Neuronal stem cell (in vitro differentiated cells): ENCODE measurements around the gene ST3GAL4.

Source experiments
- DNase-seq: peaks from one replicate; pipeline ENCODE4 v3.0.0-alpha.2; 2013; ENCODE audit warnings: low spot score
- H2AFZ ChIP-seq: one replicate; pipeline ENCODE4 v1.6.1; 2013; ENCODE audit warnings: mild to moderate bottlenecking, low read length, inconsistent platforms
- H2AK5ac ChIP-seq: 2 replicates; pipeline ENCODE4 v1.6.1; 2013; ENCODE audit warnings: low read depth, mild to moderate bottlenecking, inconsistent platforms, low read length, moderate library complexity, mixed read lengths
- H2BK120ac ChIP-seq: 2 replicates; pipeline ENCODE4 v1.6.1; 2013; ENCODE audit warnings: low read depth, mild to moderate bottlenecking, inconsistent platforms, low read length, moderate library complexity, mixed read lengths
- H2BK12ac ChIP-seq: one replicate; pipeline ENCODE4 v1.6.1; 2013; ENCODE audit warnings: low read length, inconsistent platforms
- H2BK15ac ChIP-seq: 2 replicates; pipeline ENCODE4 v1.6.1; 2013; ENCODE audit warnings: mild to moderate bottlenecking, low read length, inconsistent platforms, mixed read lengths
- H2BK5ac ChIP-seq: one replicate; pipeline ENCODE4 v1.6.1; 2013; ENCODE audit warnings: inconsistent platforms, mild to moderate bottlenecking, low read length, moderate library complexity
- H3K14ac ChIP-seq: one replicate; pipeline ENCODE4 v1.6.1; 2013; ENCODE audit warnings: low read length, inconsistent platforms
- H3K18ac ChIP-seq: 2 replicates; pipeline ENCODE4 v1.6.1; 2013; ENCODE audit warnings: low read length, inconsistent platforms
- H3K23ac ChIP-seq: 2 replicates; pipeline ENCODE4 v1.6.1; 2013; ENCODE audit warnings: low read depth, mild to moderate bottlenecking, mixed read lengths, low read length, inconsistent platforms; ENCODE audit not compliant: poor library complexity
- H3K27ac ChIP-seq: replicated peaks from 3 replicates; pipeline ENCODE4 v1.5.1; 2013; ENCODE audit warnings: low read length, inconsistent platforms
- H3K27me3 ChIP-seq, 3 experiments: 2 replicates each; pipeline ENCODE4 v1.6.1; 2013; ENCODE audit warnings: low read length in 3 of 3, mild to moderate bottlenecking in 2 of 3, inconsistent platforms in 1 of 3, low read depth in 1 of 3, mixed read lengths in 1 of 3, moderate library complexity in 1 of 3; ENCODE audit not compliant: control insufficient read depth in 3 of 3, insufficient read depth in 3 of 3
- H3K36me3 ChIP-seq, 2 donors: replicated peaks in 1 of 2; 2 replicates each; pipeline ENCODE4 v1.6.1; 2013; ENCODE audit warnings: low read length in 2 of 2; ENCODE audit not compliant: control insufficient read depth in 2 of 2, insufficient read depth in 2 of 2
- H3K4ac ChIP-seq: 2 replicates; pipeline ENCODE4 v1.6.1; 2013; ENCODE audit warnings: inconsistent platforms, mild to moderate bottlenecking, low read length, moderate library complexity
- H3K4me1 ChIP-seq, 2 donors: 1 replicate in 1 of 2; 2 replicates in 1 of 2; pipeline ENCODE4 v1.6.1; 2013; ENCODE audit warnings: low read length in 2 of 2, low read depth in 1 of 2; ENCODE audit not compliant: control insufficient read depth in 2 of 2, insufficient read depth in 1 of 2
- H3K4me2 ChIP-seq: one replicate; pipeline ENCODE4 v1.6.1; 2013; ENCODE audit warnings: mild to moderate bottlenecking, low read length, inconsistent platforms; ENCODE audit not compliant: insufficient read depth, poor library complexity, severe bottlenecking
- H3K4me3 ChIP-seq, 2 donors: 2 replicates each; pipeline ENCODE4 v1.5.1; 2013; ENCODE audit warnings: low read length in 2 of 2, mild to moderate bottlenecking in 2 of 2, inconsistent platforms in 1 of 2, moderate library complexity in 1 of 2
- H3K79me1 ChIP-seq: one replicate; pipeline ENCODE4 v1.6.1; 2013; ENCODE audit warnings: low read depth, mild to moderate bottlenecking, inconsistent platforms, low read length, moderate library complexity
- H3K9ac ChIP-seq: one replicate; pipeline ENCODE4 v1.6.1; 2013; ENCODE audit warnings: mild to moderate bottlenecking, low read depth, low read length, inconsistent platforms; ENCODE audit not compliant: poor library complexity
- H3K9me3 ChIP-seq, 2 donors: replicated peaks in 1 of 2; 2 replicates each; pipeline versions ENCODE3 to v1.6.1; 2013; ENCODE audit warnings: low read length in 2 of 2, mild to moderate bottlenecking in 2 of 2, inconsistent platforms in 1 of 2, low read depth in 1 of 2, mixed read lengths in 1 of 2, moderate library complexity in 1 of 2; ENCODE audit not compliant: control insufficient read depth in 2 of 2, insufficient read depth in 1 of 2
- H4K8ac ChIP-seq: one replicate; pipeline ENCODE4 v1.6.1; 2013; ENCODE audit warnings: low read depth, mild to moderate bottlenecking, inconsistent platforms, low read length, moderate library complexity
- H4K91ac ChIP-seq: one replicate; pipeline ENCODE4 v1.6.1; 2013; ENCODE audit warnings: low read length, low read depth, mild to moderate bottlenecking, inconsistent platforms; ENCODE audit not compliant: poor library complexity
- WGBS, 2 donors: extraction: QIAGEN DNeasy Blood & Tissue Kit; methylation state at CpG; one replicate each; pipeline ENCODE4 v1.1.7; 2013; ENCODE audit warnings: missing lambda C conversion rate in 2 of 2, mixed read lengths in 1 of 2; ENCODE audit not compliant: insufficient read length in 2 of 2, insufficient replicate concordance in 1 of 2; ENCODE audit errors: extremely low coverage in 2 of 2; 5-methylcytosine and 5-hydroxymethylcytosine counted together

The ST3GAL4 gene

GRCh38 chr11:126421271-126421671 lies 65.8 kb downstream of the ST3GAL4 start:
- Histone ChIP-seq H2AK5ac (no peak overlapping the region), H3K23ac (no peak overlapping the region), H3K4ac (no peak overlapping the region), H3K4me1 (peaks cover 0 to 3% of the 10 kb centered on the region in 2 donors), H2BK5ac (no peak overlapping the region), H4K8ac (peak overlapping the region; percentile 58), H3K27me3 (no peaks in the 10 kb centered on the region), H2BK15ac (no peak overlapping the region), H3K9ac (no peak overlapping the region), H2BK120ac (no peak overlapping the region), H2BK12ac (no peak overlapping the region), H2AFZ (no peak overlapping the region), H3K14ac (no peak overlapping the region), H3K18ac (no peak overlapping the region), H3K9me3 (no peaks in the 10 kb centered on the region), H3K36me3 (no peaks in the 10 kb centered on the region), H3K79me1 (no peaks in the 10 kb centered on the region), H3K4me2 (no peak overlapping the region), H3K4me3 (no peak overlapping the region), H4K91ac (no peak overlapping the region), H3K27ac (no peak overlapping the region)
- DNase-seq, result no peak
- WGBS, 2 donors, result no CpG with 5 or more reads among the region's 13 CpGs

- no peak overlapping the region for H3K4ac ChIP-seq
- H3K14ac ChIP-seq, result no peak overlapping the region
- H3K9me3 ChIP-seq, result no peaks in the 10 kb centered on the region
- peaks cover 0 to 3% of the 10 kb centered on the region in 2 donors for H3K4me1 ChIP-seq
- no peak overlapping the region for H2AK5ac ChIP-seq
- no peak overlapping the region for H2AFZ ChIP-seq
- no peaks in the 10 kb centered on the region for H3K79me1 ChIP-seq
- no peak overlapping the region for H3K4me2 ChIP-seq
- H3K18ac ChIP-seq, result no peak overlapping the region
- H2BK120ac ChIP-seq, result no peak overlapping the region
- no peak overlapping the region for H2BK15ac ChIP-seq
- no peak overlapping the region for H3K23ac ChIP-seq
- H4K8ac ChIP-seq, result no peak overlapping the region
- no peak overlapping the region for H2BK5ac ChIP-seq
- no peak overlapping the region for H3K9ac ChIP-seq
- DNase-seq, result no peak
- H4K91ac ChIP-seq, result no peak overlapping the region
- no peaks in the 10 kb centered on the region for H3K36me3 ChIP-seq
- H3K27me3 ChIP-seq, result no peaks in the 10 kb centered on the region
- H3K4me3 ChIP-seq, result no peak overlapping the region
- H3K27ac ChIP-seq, result no peak overlapping the region
- H2BK12ac ChIP-seq, result no peak overlapping the region
- no CpG with 5 or more reads among the region's 2 CpGs for WGBS, 2 donors
These were observed 67.0 kb downstream of the ST3GAL4 start for GRCh38 chr11:126422446-126422845.

- Histone ChIP-seq H3K4me1 (peaks cover 0 to 3% of the 10 kb centered on the region in 2 donors), H2AFZ (no peak overlapping the region), H3K18ac (no peak overlapping the region), H3K27ac (no peak overlapping the region), H3K27me3 (no peaks in the 10 kb centered on the region), H3K4me2 (no peak overlapping the region), H3K23ac (no peak overlapping the region), H4K91ac (no peak overlapping the region), H2BK12ac (no peak overlapping the region), H3K79me1 (no peaks in the 10 kb centered on the region), H2BK120ac (no peak overlapping the region), H3K4ac (no peak overlapping the region), H3K36me3 (no peaks in the 10 kb centered on the region), H2BK5ac (no peak overlapping the region), H3K9ac (no peak overlapping the region), H3K14ac (no peak overlapping the region), H2BK15ac (no peak overlapping the region), H4K8ac (no peak overlapping the region), H3K4me3 (no peak overlapping the region), H2AK5ac (no peak overlapping the region), H3K9me3 (no peaks in the 10 kb centered on the region)
- no CpG with 5 or more reads among the region's 2 CpGs for WGBS, 2 donors
- no peak for DNase-seq
These were observed 67.7 kb downstream of the ST3GAL4 start for GRCh38 chr11:126423154-126423553.

DNA sequence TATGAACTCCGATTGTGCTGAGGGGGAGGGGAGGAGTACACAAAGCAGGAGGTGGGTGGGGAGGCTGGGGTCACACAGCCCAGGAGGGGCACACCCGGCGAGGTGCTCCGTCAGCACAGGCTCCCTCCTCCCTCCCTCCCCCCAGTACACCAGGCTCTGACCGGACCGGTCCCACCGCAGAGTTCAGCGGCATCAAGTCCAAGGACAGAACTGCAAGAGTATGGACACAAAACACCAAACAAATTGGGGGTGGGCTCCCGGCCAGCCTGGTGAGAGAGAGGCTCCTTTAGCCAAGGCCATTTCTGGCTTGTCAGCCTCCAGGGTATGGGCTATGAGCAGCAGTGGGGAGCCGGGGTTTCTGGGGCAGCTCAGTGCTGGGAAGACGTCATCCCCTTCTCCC lies 68.3 kb downstream of the ST3GAL4 start:
- Histone ChIP-seq H3K4me2 (no peak overlapping the region), H3K79me1 (no peaks in the 10 kb centered on the region), H3K14ac (no peak overlapping the region), H2BK12ac (no peak overlapping the region), H4K91ac (no peak overlapping the region), H3K18ac (no peak overlapping the region), H3K9ac (no peak overlapping the region), H4K8ac (no peak overlapping the region), H3K27ac (no peak overlapping the region), H3K23ac (peak overlapping the region; percentile 10), H2BK15ac (no peak overlapping the region), H2BK120ac (no peak overlapping the region), H2AK5ac (no peak overlapping the region), H3K27me3 (no peaks in the 10 kb centered on the region), H3K4me1 (peaks cover 0 to 3% of the 10 kb centered on the region in 2 donors), H2BK5ac (no peak overlapping the region), H3K4ac (no peak overlapping the region), H3K9me3 (no peaks in the 10 kb centered on the region), H3K36me3 (no peaks in the 10 kb centered on the region), H2AFZ (no peak overlapping the region), H3K4me3 (no peak overlapping the region)
- DNase-seq, result no peak
- no CpG with 5 or more reads among the region's 11 CpGs for WGBS, 2 donors
